GM12878 (cell line): ENCODE measurements around the gene ZDHHC5. TPM values are rescaled to one million over a fixed set of nuclear protein-coding genes. Genes with fewer than 3 reads are reported as not detected.
A peak's percentile ranks its signal among the peaks of the same experiment; 100 is the strongest.

Experiments used
- BCL3 ChIP-seq: IDR thresholded peaks from 2 replicates; pipeline ENCODE4 v1.6.1; 2011; ENCODE audit warnings: borderline replicate concordance, low read depth, mild to moderate bottlenecking, moderate library complexity, low read length; ENCODE audit not compliant: insufficient read depth, poor library complexity, severe bottlenecking
- BMI1 ChIP-seq: fragments of 450-650 bp; IDR thresholded peaks from 2 replicates; pipeline ENCODE4 v1.6.1; 2016; ENCODE audit warnings: mild to moderate bottlenecking, moderate library complexity, borderline replicate concordance
- CREM ChIP-seq: IDR thresholded peaks from 2 replicates; pipeline ENCODE4 v1.6.1; 2014; ENCODE audit warnings: antibody characterized with exemption, low read depth
- DPF2 ChIP-seq: fragments of 450-650 bp; IDR thresholded peaks from 2 replicates; pipeline ENCODE4 v1.6.1; 2017; ENCODE audit warnings: mild to moderate bottlenecking
- ETV6 ChIP-seq, 2 experiments: fragments of 450-650 bp in 1 of 2; IDR thresholded peaks in 1 of 2; conservative IDR thresholded peaks in 1 of 2; 2 replicates each; pipeline ENCODE4 v1.6.1; 2014; ENCODE audit warnings: antibody characterized with exemption in 1 of 2, borderline replicate concordance in 1 of 2, low read depth in 1 of 2, mild to moderate bottlenecking in 1 of 2, moderate library complexity in 1 of 2
- EZH2 ChIP-seq: IDR thresholded peaks from 2 replicates; pipeline ENCODE4 v1.6.1; 2012; ENCODE audit warnings: low read depth, mild to moderate bottlenecking, control low read depth, inconsistent platforms, low read length, borderline replicate concordance; ENCODE audit not compliant: control insufficient read depth
- KLF5 ChIP-seq: fragments of 450-650 bp; IDR thresholded peaks from 2 replicates; pipeline ENCODE4 v1.6.1; 2014; ENCODE audit warnings: mild to moderate bottlenecking; ENCODE audit not compliant: partially characterized antibody
- MYC ChIP-seq: IDR thresholded peaks from 2 replicates; pipeline ENCODE4 v1.6.1; 2011; ENCODE audit warnings: mild to moderate bottlenecking, low read length, moderate library complexity, inconsistent platforms; ENCODE audit not compliant: insufficient read depth, insufficient replicate concordance, insufficient read length, severe bottlenecking
- NBN ChIP-seq: fragments of 450-650 bp; IDR thresholded peaks from 2 replicates; pipeline ENCODE4 v1.6.1; 2016
- NRF1 ChIP-seq: conservative IDR thresholded peaks from 2 replicates; pipeline ENCODE4 v1.6.1; 2011; ENCODE audit warnings: mild to moderate bottlenecking, low read depth, low read length, improper control_type of control experiment
- SKIL ChIP-seq: fragments of 450-650 bp; IDR thresholded peaks from 2 replicates; pipeline ENCODE4 v1.6.1; 2017; ENCODE audit warnings: mild to moderate bottlenecking, low read depth, inconsistent platforms; ENCODE audit not compliant: poor library complexity, severe bottlenecking
- SMAD5 ChIP-seq: IDR thresholded peaks from 2 replicates; pipeline ENCODE4 v1.6.1; 2016; ENCODE audit warnings: antibody characterized with exemption, low read depth
- SMC3 ChIP-seq: IDR thresholded peaks from 2 replicates; pipeline ENCODE4 v1.6.1; 2011; ENCODE audit warnings: low read length, improper control_type of control experiment, borderline replicate concordance
- SRF ChIP-seq, 2 experiments: IDR thresholded peaks; 2 replicates each; pipeline ENCODE4 v1.6.1; 2011; ENCODE audit warnings: low read depth in 2 of 2, low read length in 2 of 2, mild to moderate bottlenecking in 1 of 2, moderate library complexity in 1 of 2
- YBX1 ChIP-seq: fragments of 450-650 bp; IDR thresholded peaks from 2 replicates; pipeline ENCODE4 v1.6.1; 2016; ENCODE audit warnings: antibody characterized with exemption
- ZBTB40 ChIP-seq: fragments of 450-650 bp; IDR thresholded peaks from 2 replicates; pipeline ENCODE4 v1.6.1; 2016; ENCODE audit warnings: mild to moderate bottlenecking, moderate library complexity, borderline replicate concordance
- ZSCAN29 ChIP-seq: fragments of 450-650 bp; IDR thresholded peaks from 2 replicates; pipeline ENCODE4 v1.6.1; 2017; ENCODE audit warnings: mild to moderate bottlenecking, moderate library complexity
- ZZZ3 ChIP-seq: IDR thresholded peaks from 2 replicates; pipeline ENCODE4 v1.6.1; 2011; ENCODE audit warnings: low read depth; ENCODE audit not compliant: control insufficient read depth, insufficient read length
- polyA plus RNA-seq, 11 experiments: library from polyadenylated mRNA; depleted of rRNA in 4 of 11; unstranded in 6 of 11; stranded (reverse) in 5 of 11; fragments of >200 nt; fragmentation: Nextera tagmentation in 4 of 11; fragmentation: Illumina TruSeq in 1 of 11; extraction: Ambion mirVana in 4 of 11; extraction: Trizol in 1 of 11; gene quantifications; 1 replicate in 1 of 11; 2 replicates in 10 of 11; pipeline versions ENCODE4 v1.2.1 to v1.2.3, GENCODE V29; 2011 to 2016; ENCODE audit warnings: inconsistent platforms in 2 of 11, missing spikeins in 2 of 11, low read depth in 1 of 11
- total RNA-seq, 4 experiments: library from RNA; depleted of rRNA in 3 of 4; stranded (reverse); fragments of >200 nt in 3 of 4; fragmentation: Illumina TruSeq in 1 of 4; extraction: Trizol in 1 of 4; gene quantifications; 2 replicates each; pipeline versions ENCODE4 v1.2.1 to v1.2.3, GENCODE V29; 2013 to 2021

Gene ZDHHC5
- total and polyA plus RNA-seq, 10 of the 15 experiments (the other 5 are each of a cell fraction or from before 2014, with no cell fraction given) = 3.9 to 61.3 (median 37.6) TPM

GRCh38 chr11:57712256-57713150 is 44.6 kb downstream of the ZDHHC5 start, which contains the start of gene TMX2 (continued):
- TF ChIP-seq SKIL (peak; percentile 73), NBN (peak; percentile 67), CREM (peak; percentile 94), BMI1 (no peak), EZH2 (no peak), ETV6 (conservative IDR thresholded peaks at IDR 0.05 in 1 of 2, IDR thresholded peaks at IDR 0.05 in 1 of 2; ENCODE audit: borderline replicate concordance in 1 of 2, low read depth in 1 of 2) (no peak), SMAD5 (peak; percentile 81), NRF1 (no peak), ZBTB40 (peak; percentile 99), BCL3 (peak; percentile 0), SRF (IDR thresholded peaks at IDR 0.05; ENCODE audit: low read depth in 2 of 2, low read length in 2 of 2) (peak; percentile 64 to 93), ZSCAN29 (no peak), DPF2 (peak; percentile 12; the same call in 1 of the 2 replicates), KLF5 (peak; percentile 7), YBX1 (no peak), MYC (peak; percentile 66), ZZZ3 (no peak), SMC3 (no peak)
